CD4-positive, alpha-beta T cell treated with Interleukin-15 for 1 hour (primary cell): Measurements from ENCODE around the gene GPX3.

Experiments
- DNase-seq: peaks from one replicate; pipeline ENCODE4 v3.0.0-alpha.2; 2020

The GPX3 gene

DNA sequence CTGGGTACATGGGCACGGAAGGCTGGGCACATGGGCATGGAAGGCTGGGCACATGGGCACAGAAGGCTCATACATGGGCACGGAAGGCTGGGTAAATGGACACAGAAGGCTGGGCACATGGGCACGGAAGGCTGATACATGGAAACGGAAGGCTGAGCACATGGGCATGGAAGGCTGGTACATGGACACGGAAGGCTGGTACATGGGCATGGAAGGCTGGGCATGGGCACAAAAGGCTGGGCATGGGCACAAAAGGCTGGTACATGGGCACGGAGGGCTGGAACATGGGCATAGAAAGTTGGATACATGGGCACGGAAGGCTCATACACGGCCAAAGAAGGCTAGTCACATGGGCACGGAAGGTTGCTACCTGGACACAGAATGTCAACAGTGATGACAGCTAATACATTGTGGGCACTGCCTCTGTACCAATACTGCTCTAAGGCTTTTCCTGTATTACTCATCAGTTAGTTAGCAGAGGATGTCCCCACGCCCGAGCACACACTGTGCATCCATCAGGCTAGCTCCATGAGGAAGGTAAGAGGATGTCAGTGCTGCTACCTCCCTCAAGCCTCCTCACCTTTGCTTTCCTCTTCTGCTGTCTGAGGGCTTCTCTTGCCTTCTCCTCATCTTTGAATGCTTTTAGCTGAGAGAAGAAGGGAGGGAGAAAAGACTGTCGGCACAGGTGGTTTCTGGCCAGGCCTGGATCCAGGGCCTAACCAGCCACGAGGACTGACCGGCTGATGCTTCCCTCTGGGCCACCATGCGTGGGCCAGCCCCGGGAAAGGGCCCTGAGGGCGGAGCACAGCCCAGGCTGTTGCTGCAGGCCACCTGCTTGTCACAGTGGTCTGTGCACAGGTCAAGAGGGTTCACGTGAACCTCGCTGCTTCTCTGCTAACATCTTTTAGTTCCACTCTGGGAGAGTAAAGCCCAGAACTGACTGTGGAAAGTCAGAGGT, 14.3 kb downstream of the GPX3 start:
- DNase-seq, result no peak

DNA sequence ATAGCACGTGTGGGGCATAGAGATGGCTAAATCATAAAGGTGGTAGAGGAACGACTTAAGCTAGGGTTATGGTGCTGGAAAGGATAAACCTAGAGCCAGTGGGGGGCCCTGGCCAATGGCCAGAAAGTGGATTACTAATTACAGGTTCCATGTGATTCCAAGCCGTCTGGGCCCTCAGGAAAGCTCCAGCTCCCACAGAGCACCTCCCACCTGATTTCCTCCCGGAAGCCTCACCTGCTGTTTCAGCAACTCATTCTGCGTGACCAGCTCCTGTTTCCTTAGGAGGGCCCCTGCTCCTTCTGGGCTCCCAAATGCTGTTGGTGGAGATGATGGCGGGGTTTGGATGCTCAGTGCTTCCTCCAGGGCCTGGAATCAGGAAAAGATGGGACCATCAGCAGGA, 16.2 kb downstream of the GPX3 start:
- DNase-seq, result no peak

DNA sequence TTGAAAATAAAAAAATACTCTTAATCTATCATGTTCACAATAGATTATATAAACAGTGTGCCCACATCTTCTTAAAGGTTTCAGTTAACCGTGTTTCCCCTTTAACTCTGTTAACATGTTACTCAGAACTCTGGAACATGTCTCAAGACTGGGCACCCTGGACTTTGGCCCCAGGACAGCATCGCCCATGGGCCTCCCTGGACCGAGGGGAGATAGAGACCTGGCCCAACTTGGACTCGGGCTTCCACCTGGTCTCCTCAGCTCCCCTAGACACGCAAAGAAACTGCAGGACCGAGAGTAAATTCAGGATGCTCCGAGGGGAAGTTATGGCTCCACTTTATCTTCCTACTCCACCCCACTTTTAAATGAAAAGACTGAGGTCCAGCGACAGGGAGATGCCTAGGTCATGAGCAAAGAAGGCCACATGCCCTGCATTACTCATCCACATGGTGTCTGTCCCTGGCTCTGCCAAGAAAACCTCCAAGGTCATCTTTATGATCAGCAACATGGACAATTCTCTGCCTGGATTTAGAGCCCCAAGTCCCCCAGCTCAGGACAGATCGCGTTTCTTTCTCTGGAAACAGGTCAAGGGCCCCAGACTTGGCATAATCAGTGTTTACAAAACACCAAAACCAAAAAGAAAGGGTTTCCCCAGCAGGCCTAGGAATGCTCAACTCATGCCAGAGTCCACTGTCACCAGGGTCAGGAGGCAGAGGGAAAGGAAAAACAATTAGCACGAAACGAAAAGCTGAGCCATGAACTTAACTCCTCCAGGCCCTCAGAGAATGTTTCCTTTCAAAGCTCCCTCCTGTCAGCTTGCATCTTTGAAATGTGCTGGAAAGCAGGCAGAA, 17.4 kb downstream of the GPX3 start:
- no peak for DNase-seq

DNA sequence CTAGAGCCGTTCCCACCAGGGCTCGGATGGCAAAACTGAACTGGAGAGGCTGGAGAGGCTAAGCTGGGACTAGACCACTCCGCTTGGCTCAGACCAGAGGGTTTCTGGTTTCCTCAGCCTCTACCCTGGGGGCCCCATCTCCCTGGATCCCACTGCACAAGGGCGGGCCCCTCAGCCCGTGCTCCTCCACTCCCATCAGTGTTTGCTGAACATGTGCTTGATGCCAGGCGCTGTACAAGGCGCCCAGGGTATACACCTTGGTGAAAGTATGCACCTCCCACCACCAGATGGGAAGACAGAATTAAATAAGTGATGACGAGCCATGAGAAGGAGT, 18.0 kb downstream of the GPX3 start:
- no peak for DNase-seq

- no peak for DNase-seq
Observed at GRCh38 chr5:151038801-151039238, 18.4 kb downstream of the GPX3 start.

DNA sequence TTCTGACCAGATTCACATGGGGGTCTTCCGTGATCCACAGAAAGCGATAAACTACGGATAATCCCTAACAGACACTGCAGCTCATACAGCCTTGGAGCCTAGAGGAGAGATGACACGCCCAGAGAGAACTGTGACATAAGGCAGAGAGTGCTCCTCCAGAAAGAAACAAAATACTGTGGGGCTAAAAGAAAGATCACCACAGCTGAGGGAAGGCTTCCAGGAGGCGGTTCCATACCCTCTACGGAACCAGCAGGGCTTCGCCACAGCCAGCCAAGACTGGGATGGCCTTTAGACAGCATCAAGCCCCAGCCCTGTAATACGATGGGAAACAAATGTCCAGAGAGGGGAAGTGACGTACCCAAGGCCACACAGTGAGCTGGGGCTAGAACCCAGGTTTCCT, 19.3 kb downstream of the GPX3 start:
- no peak for DNase-seq

GRCh38 chr5:151040211-151040747, 19.9 kb downstream of the GPX3 start:
- DNase-seq, result no peak

- DNase-seq, result no peak
Observed at GRCh38 chr5:151041577-151042268, 21.3 kb downstream of the GPX3 start.

DNA sequence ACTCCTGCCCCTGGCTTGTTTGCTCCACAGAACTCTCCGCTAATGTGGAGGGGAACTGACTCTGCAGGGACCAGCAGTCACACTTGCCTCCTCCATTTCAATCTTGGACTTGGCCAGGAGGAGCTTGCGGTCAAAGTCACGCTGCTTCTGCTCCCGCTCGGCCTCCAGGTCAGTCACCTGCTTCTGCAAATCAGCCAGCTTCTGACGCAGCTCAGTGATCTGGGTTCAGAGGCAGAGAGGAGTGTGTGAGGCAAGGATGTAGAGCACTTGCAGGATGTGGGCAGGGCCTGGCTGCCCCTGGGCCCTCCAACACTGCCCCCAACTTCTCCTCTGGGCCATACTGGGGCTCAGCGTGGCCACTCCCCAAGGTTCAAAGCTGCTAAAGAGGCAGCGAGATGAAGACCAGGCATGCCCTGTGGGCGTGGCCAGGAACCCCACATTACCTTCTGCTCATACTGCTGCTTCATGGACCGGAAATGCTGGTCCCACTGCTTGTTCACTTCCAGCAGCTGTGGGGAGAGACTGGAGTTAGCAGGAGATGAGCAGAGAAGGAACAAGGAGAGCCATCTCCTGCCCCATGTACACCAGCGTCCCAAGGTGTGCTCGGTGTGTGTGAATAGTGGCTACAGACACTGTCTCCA, 22.2 kb downstream of the GPX3 start:
- DNase-seq, result no peak

GRCh38 chr5:151047814-151048425, 27.5 kb downstream of the GPX3 start:
- peak; percentile 31 for DNase-seq

- DNase-seq, result no peak
Observed at GRCh38 chr5:151048526-151048925, 28.1 kb downstream of the GPX3 start.

GRCh38 chr5:151051066-151051930, 30.9 kb downstream of the GPX3 start:
- DNase-seq, result peak; percentile 77

DNA sequence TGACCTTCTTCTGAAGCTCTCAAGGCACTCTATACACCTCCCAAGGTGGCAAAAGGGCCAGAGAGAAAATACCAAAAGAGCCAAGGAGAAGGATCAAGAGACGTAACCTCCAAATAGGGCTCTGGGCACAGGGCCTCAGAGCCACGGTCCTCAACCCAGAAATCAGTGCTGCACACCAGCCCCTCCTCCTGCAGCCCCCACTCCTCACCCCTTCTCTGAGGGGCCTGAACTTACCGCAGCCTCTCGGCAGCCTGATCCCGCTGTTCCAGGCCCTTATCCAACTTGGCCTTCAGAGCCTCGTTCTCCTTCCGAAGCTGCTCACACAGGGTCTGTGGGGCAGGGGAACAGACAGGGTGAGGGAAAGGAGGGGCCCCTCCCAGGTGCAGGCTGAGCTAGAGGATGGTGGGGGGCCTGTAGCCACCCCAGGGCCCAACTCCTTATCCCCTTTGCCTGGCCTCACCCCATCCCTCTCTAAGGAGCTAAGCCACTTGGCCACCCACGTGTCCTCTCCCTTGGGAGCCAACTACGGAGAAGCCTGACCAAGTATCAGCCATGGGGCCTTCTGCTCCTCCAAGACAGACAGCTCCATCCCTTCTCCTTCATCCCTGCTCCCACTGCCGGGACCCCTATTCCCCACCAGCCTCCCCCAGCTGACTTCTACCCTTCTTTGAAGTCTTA, 31.7 kb downstream of the GPX3 start:
- DNase-seq, result no peak

DNA sequence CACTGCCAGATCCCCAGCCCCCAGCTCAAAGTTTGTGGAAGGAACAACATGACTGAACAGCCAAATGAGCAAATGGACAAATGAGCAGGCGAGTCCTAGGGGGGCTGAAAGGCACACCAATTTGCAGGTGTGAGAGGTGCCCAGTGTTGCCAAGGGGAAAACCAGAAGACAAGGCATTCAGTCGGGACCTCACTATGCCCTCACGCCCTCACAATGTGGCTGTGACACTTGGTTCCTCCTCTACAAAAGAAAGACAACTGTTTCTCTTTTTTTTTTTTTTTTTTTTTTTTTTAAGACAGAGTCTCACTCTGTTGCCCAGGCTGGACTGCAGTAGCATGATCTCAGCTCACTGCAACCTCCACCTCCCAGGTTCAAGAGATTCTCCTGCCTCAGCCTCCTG, 32.4 kb downstream of the GPX3 start:
- no peak for DNase-seq

DNA sequence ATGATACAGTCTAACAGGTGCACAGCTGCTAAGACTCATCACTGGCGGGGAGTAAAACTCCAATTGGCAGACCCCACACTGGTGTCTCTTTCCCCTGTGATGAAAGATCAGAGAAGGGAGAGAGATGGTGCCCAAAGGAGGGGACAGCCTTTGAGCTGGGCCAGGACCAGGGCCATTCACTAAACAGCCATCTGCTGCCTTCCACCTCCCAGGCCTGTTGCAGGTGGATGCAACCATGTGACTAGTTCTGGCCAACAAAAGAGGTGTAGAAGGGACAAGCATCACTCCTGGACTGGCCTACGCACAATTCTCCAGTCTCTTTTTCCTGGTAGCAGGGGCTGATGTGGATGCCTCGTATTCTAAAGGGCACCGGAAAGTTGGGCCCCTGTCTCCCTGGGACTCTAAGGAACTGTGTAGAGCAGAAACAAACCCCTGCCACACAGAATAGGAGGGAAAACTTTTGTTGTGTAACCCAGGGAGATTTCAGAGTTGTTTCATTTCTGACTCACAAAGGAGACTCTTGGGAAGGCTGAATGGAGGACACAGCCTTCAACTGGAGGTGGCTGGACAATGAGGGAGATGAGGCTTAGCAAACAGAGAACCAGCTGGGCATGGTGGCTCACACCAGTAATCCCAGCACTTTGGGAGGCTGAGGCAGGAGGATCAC, 33.5 kb downstream of the GPX3 start:
- no peak for DNase-seq

DNA sequence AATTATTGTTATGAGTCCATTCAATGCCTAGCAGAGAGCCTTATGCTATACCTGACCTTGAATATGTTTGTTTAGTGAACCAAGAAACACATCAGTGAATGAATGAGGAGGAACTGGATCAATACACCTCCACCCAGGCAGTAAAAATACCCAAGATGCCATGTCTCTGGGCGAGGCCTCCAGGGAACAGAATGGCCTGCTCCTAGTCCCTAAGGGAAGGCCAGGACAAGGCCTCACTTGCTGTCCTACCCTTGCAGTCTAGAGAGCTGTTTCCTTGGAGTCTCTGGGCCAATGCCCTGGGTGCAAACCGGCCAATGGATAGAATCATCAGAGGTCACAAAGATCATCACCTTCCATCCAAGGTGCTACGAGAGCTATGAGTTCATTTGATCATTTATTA, 34.3 kb downstream of the GPX3 start:
- DNase-seq, result no peak

GRCh38 chr5:151055336-151055735, 34.9 kb downstream of the GPX3 start:
- DNase-seq, result no peak

- peak; percentile 73 for DNase-seq
Observed at GRCh38 chr5:151056379-151057325, 36.3 kb downstream of the GPX3 start.

DNA sequence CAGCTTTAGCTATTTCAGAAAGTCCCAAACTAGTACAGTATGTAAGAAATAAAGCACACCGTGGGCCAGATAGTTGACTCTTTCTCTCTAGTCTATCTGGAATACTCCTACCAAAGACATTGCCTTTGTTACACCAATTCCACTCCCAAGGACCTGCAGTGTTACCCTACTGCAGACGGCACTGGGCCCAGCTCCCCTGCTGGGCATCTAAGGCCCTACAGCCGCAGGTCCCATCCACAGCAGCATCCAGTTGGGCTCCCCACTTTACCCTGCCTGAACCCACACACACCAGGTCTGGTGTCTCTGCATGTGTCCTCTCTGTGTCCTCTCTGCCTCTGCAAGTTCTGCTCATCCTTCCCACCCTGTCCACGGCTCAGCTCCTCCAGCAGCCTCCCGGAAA, 37.9 kb downstream of the GPX3 start:
- no peak for DNase-seq
